Esophagus muscularis mucosa (tissue), 4 donors: ENCODE measurements around the gene PSME3. TPM values are rescaled to one million over a fixed set of nuclear protein-coding genes. Genes with fewer than 3 reads are reported as not detected.

Experiments
- DNase-seq: peaks from one replicate; pipeline ENCODE4 v3.0.0-alpha.2; 2017; ENCODE audit errors: extremely low spot score
- H3K27ac ChIP-seq, 4 donors: fragments of 200-600 bp; sonication (generic); replicated peaks in 1 of 4; 1 replicate in 3 of 4; 2 replicates in 1 of 4; pipeline ENCODE4 v1.5.1; 2016 to 2019; ENCODE audit warnings: mild to moderate bottlenecking in 1 of 4
- H3K27me3 ChIP-seq, 4 donors: fragments of 200-600 bp; sonication (generic); one replicate each; pipeline versions ENCODE4 v1.5.1 to v1.6.0; 2016 to 2019
- H3K36me3 ChIP-seq, 4 donors: fragments of 200-600 bp; sonication (generic); one replicate each; pipeline ENCODE4 v1.5.1; 2016 to 2019
- H3K4me1 ChIP-seq, 4 donors: fragments of 200-600 bp; sonication (generic); one replicate each; pipeline ENCODE4 v1.5.1; 2016 to 2019
- H3K4me3 ChIP-seq, 4 donors: fragments of 200-600 bp; sonication (generic); 1 replicate in 2 of 4; 2 replicates in 2 of 4; pipeline ENCODE4 v1.5.1; 2016 to 2019; ENCODE audit warnings: mild to moderate bottlenecking in 4 of 4, moderate library complexity in 1 of 4
- H3K9me3 ChIP-seq, 4 donors: fragments of 200-600 bp; sonication (generic); 1 replicate in 3 of 4; 2 replicates in 1 of 4; pipeline ENCODE4 v1.5.1; 2016 to 2019
- EP300 ChIP-seq: sonication (generic); formaldehyde crosslinking; IDR thresholded peaks from one replicate; pipeline ENCODE4 v1.6.1; 2017; ENCODE audit warnings: antibody characterized with exemption
- POLR2A ChIP-seq: fragments of 450-650 bp; IDR thresholded peaks from one replicate; pipeline ENCODE4 v1.6.1; 2017; ENCODE audit warnings: antibody characterized with exemption, moderate library complexity, mild to moderate bottlenecking, low read depth
- POLR2AphosphoS5 ChIP-seq, 2 donors: sonication (generic); formaldehyde crosslinking; IDR thresholded peaks; one replicate each; pipeline ENCODE4 v1.6.1; 2017; ENCODE audit warnings: antibody characterized with exemption in 2 of 2
- WGBS: methylation state at CpG from one replicate; pipeline ENCODE4 v1.1.5; 2018; 5-methylcytosine and 5-hydroxymethylcytosine counted together
- intact Hi-C: fragments of 100-400 bp; cut with DNase I; formaldehyde crosslinking; loops from one replicate; pipeline ENCODE4 v1.15.1; 2023
- total RNA-seq, 4 donors: library from RNA; depleted of rRNA; stranded (reverse); fragments of >200 nt; gene quantifications; one replicate each; pipeline versions ENCODE4 v1.1.0 to v1.2.1, GENCODE V29; 2016
- TF ChIP-seq, protein P1 (sequence below), 3 experiments: fragments of 200-600 bp in 2 of 3; fragments of 450-650 bp in 1 of 3; sonication (generic) in 2 of 3; IDR thresholded peaks; one replicate each; pipeline ENCODE4 v1.5.1; 2017 to 2019; ENCODE audit warnings: antibody characterized with exemption in 3 of 3, mild to moderate bottlenecking in 2 of 3, moderate library complexity in 1 of 3

The PSME3 gene
- total RNA-seq, 4 donors from 2014 or later = 68.9 to 91.5 (median 77.2) TPM

DNA sequence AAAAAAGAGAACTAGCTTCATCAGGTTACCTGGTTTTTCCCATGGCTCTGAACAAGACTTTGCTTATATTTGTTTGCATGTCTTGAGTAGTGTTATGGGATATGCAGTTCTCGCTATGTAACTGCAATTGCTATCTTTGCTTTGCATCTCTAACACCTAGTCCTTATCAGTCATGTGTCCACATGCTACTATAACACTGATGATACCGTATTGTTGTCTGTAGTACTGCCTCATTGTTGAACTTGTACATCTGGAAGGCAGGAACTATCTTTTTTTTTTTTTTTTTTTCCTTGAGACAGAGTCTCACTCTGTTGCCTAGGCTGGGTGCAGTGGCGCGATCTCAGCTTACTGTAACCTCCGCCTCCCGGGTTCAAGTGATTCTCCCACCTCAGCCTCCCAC lies 2.5 kb downstream of the PSME3 start:
- DNase-seq = no peak
- intact Hi-C loops = no loop called here
- no peak for TF ChIP-seq POLR2AphosphoS5 (IDR thresholded peaks at IDR 0.05)
- no peak for TF ChIP-seq EP300
- WGBS = 97% methylated on average over 6 of the region's 6 CpGs
- H3K4me1 ChIP-seq = peaks cover 17 to 32% (median 25%) of the 10 kb centered on the region in 4 donors
- H3K27me3 ChIP-seq = no peaks in the 10 kb centered on the region
- H3K36me3 ChIP-seq = peaks cover 34 to 62% (median 59%) of the 10 kb centered on the region in 4 donors
- no peak overlapping the region for H3K27ac ChIP-seq
- H3K4me3 ChIP-seq = no peak overlapping the region
- no peaks in the 10 kb centered on the region for H3K9me3 ChIP-seq

DNA sequence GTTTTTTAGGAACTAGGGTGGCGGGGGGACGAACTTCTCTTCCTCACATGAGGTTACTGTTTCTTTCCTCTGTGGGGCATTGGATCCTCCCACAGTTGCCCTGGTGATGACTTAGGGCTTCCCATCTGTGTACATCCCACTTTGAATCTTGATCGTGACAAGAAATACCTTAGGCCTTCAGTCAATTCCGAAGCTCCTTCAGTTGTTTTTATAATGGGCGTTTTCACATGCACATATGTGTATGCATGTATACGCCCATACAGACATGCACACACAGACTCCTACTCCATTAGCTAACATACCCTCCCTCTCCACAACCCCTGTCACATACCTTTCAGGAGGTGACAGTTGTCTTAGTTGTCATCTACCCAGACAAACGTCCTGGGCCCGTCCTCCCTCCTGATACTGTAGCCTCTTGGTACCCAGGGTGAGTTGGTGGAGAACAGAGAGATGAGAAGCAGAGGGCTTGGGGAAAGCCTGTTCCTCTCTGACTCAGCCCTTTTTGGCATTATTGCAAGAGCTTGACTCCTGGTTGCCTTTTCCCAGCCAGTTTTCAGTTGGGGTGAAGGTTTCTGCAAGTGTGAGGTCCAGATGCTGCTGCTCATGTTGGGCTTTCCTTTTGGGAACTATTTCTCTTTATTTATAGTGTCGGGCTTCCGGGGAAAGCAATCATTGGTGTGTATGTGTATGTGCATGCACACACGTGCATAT lies 8.9 kb downstream of the PSME3 start:
- Histone ChIP-seq H3K4me1 (peaks cover 13 to 25% (median 20%) of the 10 kb centered on the region in 4 donors), H3K4me3 (no peak overlapping the region), H3K9me3 (no peaks in the 10 kb centered on the region), H3K27ac (no peak overlapping the region), H3K27me3 (no peaks in the 10 kb centered on the region), H3K36me3 (peaks cover 36 to 87% (median 83%) of the 10 kb centered on the region in 4 donors)
- no peak for TF ChIP-seq POLR2A
- TF ChIP-seq EP300 = no peak
- TF ChIP-seq, protein P1, sequence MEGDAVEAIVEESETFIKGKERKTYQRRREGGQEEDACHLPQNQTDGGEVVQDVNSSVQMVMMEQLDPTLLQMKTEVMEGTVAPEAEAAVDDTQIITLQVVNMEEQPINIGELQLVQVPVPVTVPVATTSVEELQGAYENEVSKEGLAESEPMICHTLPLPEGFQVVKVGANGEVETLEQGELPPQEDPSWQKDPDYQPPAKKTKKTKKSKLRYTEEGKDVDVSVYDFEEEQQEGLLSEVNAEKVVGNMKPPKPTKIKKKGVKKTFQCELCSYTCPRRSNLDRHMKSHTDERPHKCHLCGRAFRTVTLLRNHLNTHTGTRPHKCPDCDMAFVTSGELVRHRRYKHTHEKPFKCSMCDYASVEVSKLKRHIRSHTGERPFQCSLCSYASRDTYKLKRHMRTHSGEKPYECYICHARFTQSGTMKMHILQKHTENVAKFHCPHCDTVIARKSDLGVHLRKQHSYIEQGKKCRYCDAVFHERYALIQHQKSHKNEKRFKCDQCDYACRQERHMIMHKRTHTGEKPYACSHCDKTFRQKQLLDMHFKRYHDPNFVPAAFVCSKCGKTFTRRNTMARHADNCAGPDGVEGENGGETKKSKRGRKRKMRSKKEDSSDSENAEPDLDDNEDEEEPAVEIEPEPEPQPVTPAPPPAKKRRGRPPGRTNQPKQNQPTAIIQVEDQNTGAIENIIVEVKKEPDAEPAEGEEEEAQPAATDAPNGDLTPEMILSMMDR (IDR thresholded peaks at IDR 0.05) = no peak
- 63% methylated on average over 11 of the region's 11 CpGs for WGBS
- DNase-seq = no peak
- intact Hi-C loops = loop anchor here (2.0 kb wide), 1 partner anchor 87 kb away; no protein-coding TSS in a partner anchor

DNA sequence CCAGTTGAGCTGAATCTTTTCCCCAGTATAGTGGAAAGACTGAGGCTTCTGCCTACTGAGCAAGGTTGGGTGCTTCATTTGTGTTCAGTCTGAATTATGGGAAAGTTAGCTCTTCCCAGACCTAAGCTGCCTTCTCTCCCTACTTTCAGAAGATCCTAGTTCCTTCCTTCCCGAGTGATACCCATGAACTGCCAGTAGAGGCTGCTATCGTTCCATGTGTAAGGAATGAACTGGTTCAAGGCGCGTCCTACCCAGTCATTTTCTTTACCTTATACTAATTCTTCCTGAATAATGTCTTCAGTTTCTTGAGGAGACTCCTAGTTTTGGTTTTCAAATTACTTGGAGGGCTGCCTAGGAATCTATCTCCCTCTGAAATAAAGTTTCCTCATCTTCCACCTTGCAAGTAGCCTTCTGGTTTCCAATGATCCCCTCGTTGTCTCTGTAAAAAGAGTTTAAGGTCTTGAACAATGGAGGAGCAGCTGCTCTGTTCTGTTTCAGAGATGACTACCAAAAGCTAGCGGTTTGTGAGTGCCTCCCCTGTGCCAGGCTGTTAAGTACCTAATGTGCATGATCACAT lies 10.2 kb downstream of the PSME3 start:
- Histone ChIP-seq H3K27ac (peak overlapping the region; percentile 34 to 56 (median 53)), H3K36me3 (peaks cover 28 to 74% (median 69%) of the 10 kb centered on the region in 4 donors), H3K4me1 (peaks cover 15 to 31% (median 25%) of the 10 kb centered on the region in 4 donors), H3K27me3 (no peaks in the 10 kb centered on the region), H3K4me3 (no peak overlapping the region), H3K9me3 (no peaks in the 10 kb centered on the region)
- 33% methylated on average over 6 of the region's 6 CpGs for WGBS
- TF ChIP-seq POLR2A (no peak), EP300 (no peak)
- TF ChIP-seq, protein P1 (IDR thresholded peaks at IDR 0.05) = peak; percentile 92 to 98 (median 95)
- no peak for DNase-seq
- intact Hi-C loops = loop anchor here (2.0 kb wide), 1 partner anchor 85 kb away; no protein-coding TSS in a partner anchor

DNA sequence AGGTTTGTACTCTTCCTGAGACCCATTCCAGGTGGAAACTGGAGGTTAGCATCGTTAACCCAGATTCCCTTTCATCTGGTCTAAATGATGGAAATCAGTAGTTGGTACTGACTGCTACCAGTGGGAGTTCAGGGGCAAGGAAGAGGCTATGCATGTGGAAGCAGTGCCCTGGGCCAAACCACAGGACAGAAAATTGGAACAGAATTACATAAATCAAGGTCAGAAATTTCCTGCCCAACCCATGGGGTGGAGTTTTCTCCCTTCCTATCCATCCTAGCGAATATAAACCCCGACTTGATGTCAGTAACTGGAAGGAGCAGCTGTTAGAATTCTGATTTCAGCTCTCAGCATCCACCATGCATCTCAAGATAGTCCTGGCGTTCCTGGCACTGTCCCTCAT lies 11.1 kb downstream of the PSME3 start, which contains the start of gene AOC2:
TSS of gene AOC2 (plus strand) at position 310 of the 400 bp plus-strand sequence. CDS start at position 357, 47 bp downstream.
- DNase-seq = no peak
- Histone ChIP-seq H3K4me1 (peaks cover 15 to 34% (median 31%) of the 10 kb centered on the region in 4 donors), H3K27me3 (no peaks in the 10 kb centered on the region), H3K36me3 (peaks cover 19 to 65% (median 61%) of the 10 kb centered on the region in 4 donors), H3K27ac (peak within 1 kb of the TSS; percentile 53 to 66 (median 54)), H3K4me3 (no peak within 1 kb of the TSS), H3K9me3 (no peaks in the 10 kb centered on the region)
- WGBS = 68% methylated on average over 4 of the region's 4 CpGs
- TF ChIP-seq EP300 (no peak), POLR2AphosphoS5 (IDR thresholded peaks at IDR 0.05) (no peak), POLR2A (no peak)
- TF ChIP-seq, protein P1 (IDR thresholded peaks at IDR 0.05) = no peak
- intact Hi-C loops = loop anchor here (2.0 kb wide), 1 partner anchor 93 kb away; no protein-coding TSS in a partner anchor
